ENCODE measurements around the gene CDIPT.
A peak's percentile ranks its signal among the peaks of the same experiment; 100 is the strongest.
"Not testable (repeated sequence)": the region's sequence is repeated elsewhere in the genome, so short reads cannot be mapped to it uniquely, and the experiment has no call there.

CDIPT gene

GRCh38 chr16:29894352-29894751 is 31.3 kb upstream of the CDIPT start:
- no peak for DNase-seq

DNA sequence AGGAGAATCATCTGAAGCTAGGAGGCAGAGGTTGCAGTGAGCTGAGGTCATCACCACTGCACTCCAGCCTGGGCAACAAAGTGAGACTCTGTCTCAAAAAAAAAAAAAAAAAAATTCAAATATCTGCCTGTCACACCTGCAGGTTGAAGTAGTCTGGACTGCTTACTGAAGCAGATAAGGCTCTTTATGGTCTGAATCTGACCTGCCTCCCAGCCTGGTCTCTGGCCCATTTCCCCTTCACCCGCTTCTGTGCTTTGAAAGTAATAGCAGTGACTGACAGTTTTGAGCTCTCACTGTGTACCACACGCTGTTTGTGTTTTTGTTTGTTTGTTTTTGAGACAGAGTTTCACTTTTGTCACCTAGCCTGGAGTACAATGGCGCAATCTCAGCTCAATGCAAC is 30.5 kb upstream of the CDIPT start:
- DNase-seq, result no peak

DNA sequence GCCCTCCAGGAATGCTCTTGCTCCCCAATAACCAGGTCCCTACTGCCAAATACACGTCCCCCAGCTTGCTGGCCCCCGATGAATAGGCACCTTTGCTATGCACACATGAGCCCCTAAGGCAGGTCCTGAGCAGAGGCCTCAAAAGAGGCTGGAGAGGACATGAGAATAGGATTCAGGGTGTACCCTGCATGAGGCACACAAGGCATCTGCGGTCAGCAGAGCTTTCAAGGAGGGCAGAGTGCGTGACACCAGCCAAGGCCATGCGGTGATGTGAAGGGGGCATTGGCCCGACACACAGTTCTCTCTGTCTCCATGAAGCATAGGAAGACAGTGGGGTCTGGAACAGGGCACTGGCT is 29.4 kb upstream of the CDIPT start:
- DNase-seq, result no peak

GRCh38 chr16:29891525-29892457 is 28.8 kb upstream of the CDIPT start:
- no peak for DNase-seq

DNA sequence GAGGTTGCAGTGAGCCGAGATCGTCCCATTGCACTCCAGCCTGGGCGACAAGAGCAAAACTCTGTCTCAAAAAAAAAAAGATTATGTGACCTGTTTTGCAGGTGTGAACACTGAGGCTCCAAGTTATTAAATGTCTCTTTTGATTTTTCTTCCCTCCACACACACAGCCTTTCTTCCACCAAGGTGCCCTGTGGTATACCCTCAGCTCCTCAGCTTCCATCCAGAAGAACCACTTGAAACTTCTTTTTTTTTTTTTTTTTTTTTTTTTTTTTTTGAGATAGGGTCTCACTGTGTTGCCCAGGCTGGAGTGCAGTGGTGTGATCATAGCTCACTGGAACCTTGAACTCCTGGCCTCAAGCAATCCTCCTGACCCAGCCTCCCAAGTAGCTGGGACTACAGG is 26.3 kb upstream of the CDIPT start:
- not testable (repeated sequence) for DNase-seq

GRCh38 chr16:29883987-29884386 is 21.0 kb upstream of the CDIPT start:
- DNase-seq, result no peak

DNA sequence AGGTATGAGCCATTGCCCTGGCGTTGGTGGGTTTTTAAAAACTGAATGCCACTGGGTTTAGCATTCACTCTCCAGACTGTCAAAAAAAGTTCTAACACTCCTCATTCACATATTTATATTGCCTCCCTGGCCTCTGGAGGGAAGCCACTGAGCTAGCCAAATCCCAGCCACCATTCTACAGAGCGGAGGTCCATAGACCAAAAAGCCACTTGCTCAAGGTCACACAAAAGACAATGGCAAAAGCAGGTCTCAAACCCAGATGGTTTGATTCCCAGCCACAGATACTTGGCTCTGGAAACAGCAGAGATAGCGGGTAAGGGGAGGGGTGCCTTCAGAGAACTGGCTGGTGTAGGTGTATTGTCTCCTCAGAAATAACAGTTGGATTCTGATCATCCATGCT is 18.0 kb upstream of the CDIPT start:
- no peak for DNase-seq

DNA sequence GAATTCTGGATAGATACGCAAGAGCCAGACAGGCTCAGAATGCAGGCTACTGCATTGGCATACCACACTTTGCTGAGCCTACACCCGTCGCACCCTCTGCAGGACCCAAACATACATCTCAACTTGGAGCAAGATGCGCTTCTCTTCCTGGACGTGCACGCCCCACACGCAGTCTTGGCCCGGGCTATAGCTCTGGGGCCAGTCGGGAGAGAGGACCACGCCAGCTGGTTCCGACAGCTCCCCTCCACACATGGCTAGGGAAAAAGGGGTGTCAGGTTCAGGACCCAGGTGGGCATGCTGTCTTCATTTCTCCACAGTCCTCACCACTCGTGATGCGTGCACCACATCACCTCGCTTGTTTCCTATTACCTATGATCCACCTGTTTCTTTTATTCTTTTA is 15.1 kb upstream of the CDIPT start:
- DNase-seq, result no peak

- peak; percentile 58 for DNase-seq
These were observed 14.4 kb upstream of the CDIPT start for GRCh38 chr16:29877266-29877961.

GRCh38 chr16:29876594-29877249 is 13.7 kb upstream of the CDIPT start:
- DNase-seq, result peak; percentile 63

DNA sequence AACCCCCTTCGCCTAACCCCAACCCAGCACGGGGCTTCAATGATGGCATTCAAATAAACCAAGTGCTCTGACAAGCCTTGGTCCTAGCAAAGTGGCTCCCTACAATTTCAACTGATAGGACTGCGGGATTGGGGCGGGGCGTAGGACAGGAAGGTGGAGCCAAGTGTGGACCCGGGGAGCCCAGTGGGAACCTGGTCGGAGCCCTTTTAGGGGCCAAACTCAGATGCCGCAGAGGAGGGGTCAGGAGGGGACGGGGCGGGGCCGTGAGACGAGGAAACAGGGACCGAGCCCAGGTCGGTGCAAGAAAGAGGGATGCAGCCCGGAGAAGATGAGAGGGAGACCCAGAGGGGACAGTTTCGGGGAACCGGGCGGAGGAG is 13.2 kb upstream of the CDIPT start:
- no peak for DNase-seq

GRCh38 chr16:29875206-29875605 is 12.2 kb upstream of the CDIPT start:
- no peak for DNase-seq

DNA sequence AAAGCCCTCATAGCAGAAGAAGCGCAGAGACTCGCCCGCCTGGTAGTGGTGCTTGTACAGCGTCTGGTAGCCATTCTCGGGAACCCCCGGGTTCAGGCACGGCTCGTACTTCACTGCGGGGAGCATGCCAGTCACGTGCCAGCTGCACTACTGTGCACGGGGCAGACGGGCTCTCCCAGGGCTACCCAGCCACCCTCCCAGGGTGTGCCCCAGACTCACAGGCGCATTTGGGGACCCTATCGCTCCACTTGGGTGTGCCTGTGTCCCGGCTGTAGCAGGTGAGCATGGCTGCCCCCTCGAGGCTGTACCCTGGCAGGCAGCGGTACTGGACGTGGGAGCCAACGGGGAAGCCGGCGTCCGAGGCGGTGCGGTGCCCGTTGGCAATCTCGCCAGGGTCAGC is 10.3 kb upstream of the CDIPT start:
- no peak for DNase-seq

- DNase-seq, result no peak
These were observed 9.0 kb upstream of the CDIPT start for GRCh38 chr16:29871822-29872546.

DNA sequence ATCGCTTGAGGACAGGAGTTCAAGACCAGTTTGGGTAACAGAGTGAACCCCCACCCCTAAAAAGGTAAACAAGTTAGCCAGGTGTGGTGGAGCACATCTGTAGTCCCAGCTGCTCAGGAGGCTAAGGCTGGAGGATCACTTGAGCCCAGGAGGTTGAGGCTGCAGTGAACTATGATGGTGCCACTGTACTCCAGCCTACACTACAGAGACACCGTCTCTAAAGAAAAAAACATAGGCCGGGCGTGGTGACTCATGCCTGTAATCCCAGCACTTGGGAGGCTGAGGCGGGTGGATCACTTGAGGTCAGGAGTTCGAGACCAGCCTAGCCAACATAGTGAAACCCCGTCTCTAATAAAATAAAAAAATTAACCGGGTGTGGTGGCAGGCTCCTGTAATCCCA is 6.0 kb upstream of the CDIPT start:
- not testable (repeated sequence) for DNase-seq

GRCh38 chr16:29868396-29869009 is 5.5 kb upstream of the CDIPT start:
- no peak for DNase-seq

GRCh38 chr16:29864205-29864604 is 1.2 kb upstream of the CDIPT start:
- DNase-seq, result no peak

DNA sequence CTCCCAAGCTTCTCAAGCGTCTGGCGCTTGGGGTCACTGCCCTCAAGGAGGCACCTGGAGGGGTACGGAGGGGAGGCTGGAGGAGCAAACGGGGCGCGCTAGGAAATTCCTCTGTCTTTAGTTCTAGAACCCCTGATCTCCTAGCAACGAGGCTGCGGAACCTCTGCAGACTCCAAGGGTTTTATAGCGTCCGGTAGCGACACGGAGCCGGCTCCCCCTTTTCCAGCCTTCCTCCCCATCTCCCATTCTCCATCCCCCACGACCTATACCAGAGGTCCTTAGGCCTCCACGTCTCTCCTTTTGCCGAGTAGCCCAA is 601 bp upstream of the CDIPT start:
- no peak for DNase-seq

DNA sequence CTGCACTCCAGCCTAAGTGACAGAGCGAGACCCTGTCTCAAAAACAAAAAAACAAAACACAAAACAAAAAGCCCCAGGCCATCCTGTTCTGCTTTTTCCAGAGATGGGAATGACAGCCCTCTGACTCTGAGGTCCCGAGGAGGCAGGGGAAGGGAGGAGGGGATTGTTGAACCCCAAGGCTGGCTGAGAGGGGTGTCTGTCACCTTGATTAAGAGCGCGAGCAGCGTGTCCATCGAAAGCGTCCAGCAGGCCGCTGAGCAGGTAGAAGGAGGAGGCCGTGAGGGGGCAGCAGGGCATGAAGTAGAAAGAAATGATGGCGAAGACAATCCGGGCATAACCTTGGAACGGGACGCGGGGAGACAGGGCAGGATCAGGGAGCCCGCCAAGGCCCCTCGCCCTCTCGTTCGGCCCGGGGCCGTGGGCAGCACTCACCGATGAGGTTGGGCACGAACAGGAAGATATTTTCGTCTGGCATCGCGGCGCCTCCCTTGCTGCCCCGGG is 593 bp downstream of the CDIPT start:
- no peak for DNase-seq

DNA sequence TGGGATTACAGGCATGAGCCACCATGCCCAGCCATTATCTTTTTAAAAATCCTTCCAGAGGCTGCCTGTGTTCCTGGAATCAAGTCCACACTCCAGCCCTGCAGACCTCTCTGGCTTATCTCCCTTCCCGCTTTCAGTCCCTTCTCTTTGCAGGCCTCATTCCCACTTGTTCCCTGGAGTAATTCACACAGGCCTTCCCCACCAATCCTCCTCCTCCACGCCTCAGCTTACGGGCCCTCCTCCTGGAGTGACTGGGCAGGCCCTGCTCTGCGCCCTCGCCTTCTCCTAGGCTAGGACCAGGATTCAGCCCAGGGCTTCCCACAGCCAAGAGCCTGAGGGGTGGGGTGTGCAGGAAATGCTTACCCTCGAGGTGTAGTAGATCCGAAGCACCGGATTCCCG is 2.8 kb downstream of the CDIPT start:
- DNase-seq, result no peak

DNA sequence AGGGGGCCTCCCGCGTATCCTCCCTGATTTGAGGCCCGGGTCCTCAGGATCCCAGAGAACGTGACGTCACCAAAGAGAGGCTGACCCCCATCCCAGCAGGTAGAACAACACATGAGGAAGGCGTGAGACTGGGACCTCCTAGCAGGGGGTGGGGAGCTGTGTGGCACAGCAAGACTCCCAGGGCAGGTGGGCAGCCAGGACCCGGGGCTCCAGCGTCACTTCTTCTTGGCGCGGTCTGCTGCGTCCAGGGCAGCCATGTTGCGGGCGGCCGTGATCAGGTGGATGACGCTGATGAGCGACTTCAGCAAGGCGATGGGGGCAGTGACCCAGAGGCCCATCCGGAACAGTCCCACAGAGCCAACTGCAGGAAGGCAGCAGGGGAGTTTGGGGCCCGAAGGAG is 4.1 kb downstream of the CDIPT start:
- no peak for DNase-seq

GRCh38 chr16:29858149-29858849 is 4.7 kb downstream of the CDIPT start:
- DNase-seq, result no peak
